GM10847 (cell line): Measurements from ENCODE around the gene NR2E3.

Experiments used
- POLR2A ChIP-seq: IDR thresholded peaks from 2 replicates; pipeline ENCODE4 v1.6.1; 2011; ENCODE audit not compliant: insufficient read length; ENCODE audit errors: extremely low read depth

Gene NR2E3

DNA sequence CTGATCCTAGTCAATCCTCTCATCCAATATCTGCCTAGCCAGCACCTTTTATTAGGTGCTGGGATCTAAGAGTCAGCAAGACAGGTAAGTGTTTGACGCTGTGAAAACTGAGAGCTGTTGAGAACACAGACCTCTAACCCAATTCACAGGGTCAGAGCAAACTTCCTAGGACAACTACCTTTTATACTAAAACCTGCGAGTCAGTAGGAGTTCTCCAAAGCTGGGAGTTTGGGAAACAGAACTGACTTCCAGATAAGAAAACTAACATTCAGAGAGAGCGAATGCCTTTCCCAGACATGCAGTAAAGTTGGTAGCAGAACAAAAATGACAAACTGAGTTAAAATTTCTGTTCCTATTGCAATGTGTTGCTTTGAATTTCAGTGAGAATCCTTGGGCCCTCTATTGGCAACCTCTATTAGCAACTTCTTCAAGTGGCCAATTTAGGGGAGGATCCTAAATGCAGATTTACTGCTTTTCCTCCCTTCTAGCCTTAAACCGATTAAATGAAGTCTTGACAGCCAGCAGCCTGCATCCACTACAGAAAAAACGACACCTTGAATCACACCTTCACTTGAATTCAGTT, 11.3 kb downstream of the NR2E3 start:
- no peak for TF ChIP-seq POLR2A

DNA sequence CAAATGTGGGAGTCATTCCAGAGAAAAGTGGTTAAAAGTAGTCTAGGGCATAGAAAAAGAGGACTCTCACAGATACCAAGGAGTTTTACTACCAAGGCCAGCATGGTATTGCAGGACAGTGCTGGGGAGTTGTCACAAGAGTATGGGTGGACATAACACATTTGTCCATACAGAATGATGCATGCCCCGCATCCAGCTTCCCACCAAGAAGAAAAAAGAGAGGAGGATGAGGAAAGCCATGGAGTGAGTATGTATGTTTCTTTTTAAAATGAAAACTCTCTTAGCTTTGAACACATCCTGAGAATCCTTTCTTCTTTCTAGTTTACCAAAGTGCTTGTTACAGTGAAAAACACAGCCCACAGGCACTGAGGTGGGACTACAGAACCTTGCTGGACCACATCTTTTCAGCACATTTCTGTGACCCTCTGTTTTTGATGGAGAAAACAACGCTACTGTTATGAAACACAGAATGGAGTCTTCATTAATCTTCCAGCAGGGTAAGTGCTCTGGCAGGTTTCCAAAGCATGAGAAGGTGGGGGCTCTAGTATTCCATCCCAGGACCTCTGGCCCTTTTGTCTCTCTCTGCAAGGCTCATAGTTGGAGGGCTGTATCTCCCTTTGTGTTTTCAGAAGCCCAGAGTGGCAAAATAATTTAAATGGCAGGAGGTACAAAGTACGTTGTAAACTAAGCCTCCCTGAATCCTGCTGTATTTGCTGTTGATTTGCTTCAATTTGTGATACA, 12.7 kb downstream of the NR2E3 start:
- no peak for TF ChIP-seq POLR2A

DNA sequence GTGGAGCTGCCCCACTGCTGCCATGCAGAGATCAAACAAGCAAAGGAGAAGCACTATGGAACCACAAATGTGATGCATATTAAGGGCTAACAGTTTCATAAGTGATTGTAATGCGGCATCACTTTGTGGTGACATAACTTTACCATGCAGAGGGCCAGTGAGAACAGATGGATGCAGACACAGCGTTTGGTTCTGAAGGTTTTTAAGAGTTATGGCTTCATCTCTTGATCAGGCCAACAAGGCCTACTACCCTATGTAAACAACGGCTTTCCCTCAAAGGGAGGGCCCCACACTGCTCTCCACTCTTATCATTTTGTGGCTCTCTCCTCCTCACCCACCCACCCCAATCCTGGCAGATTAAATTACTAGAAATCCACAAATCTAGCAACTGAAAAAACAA, 13.4 kb downstream of the NR2E3 start:
- no peak for TF ChIP-seq POLR2A

DNA sequence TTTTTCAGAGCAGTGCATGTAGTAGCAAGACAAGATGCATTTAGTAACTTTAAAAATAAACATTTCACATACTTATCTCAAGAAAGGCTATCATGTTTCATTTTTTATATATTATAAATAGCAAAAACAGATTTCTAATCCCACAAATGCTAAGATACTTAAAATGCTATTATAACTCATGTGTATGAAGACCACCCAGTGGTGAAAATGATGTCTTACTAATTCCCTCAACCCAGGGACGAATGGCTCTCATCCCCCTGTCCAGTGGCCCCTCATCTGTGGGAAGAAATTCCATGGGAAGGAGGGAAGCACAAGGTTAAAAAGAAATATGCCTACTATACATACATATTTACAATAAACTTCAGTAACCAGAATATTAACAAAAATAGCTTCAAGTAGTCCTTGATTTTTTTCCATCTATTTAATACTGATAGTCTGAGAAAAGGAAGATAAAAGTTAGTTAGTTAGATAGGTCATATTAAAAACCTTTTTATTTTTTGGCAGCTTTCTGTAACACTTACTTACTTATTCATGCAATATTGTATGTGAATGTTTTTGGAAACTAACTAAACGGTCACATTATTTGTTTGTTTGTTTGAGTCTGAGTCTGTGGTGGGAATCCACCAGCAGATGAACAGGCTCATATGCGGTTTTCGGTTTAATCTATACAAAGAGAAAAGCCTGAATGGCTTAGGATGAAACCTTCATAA, 14.8 kb downstream of the NR2E3 start:
- no peak for TF ChIP-seq POLR2A

DNA sequence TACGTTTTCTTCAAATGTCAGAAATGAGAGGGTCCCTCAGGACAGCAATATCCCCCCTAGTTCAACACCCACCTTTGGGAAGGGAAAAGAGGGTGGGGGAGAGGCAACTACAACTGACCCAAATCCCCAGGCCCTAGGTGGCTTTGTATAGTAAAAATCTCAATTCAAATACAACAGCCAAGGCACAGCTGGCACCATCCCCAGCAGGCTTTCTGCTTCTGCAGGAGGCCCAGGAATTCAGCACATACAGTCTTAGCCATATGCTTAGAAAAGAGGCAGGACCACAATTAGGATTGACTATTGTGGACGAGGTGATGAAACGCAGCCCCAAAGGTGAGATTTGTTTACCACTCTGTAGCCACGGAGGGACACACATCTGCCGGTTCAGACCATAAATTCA, 15.8 kb downstream of the NR2E3 start:
- TF ChIP-seq POLR2A: no peak

DNA sequence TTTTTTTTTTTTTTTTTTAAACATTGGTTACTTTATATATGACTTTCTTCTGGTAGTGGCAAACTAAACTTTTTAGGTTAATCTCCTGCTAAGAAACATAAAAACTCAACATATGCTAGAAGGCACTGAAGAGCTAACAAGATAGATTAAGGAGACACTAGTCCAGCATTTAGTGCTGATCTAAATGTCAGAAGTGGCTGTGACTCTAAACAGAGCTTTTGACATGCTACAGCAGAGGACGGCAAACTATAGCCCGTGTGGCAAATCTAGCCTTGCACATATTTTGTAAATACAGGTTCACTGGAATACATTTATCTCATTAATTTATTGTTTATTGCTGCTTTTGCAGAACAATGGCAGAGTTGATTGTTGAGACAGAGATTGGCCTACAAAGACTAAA, 20.6 kb downstream of the NR2E3 start:
- no peak for TF ChIP-seq POLR2A

DNA sequence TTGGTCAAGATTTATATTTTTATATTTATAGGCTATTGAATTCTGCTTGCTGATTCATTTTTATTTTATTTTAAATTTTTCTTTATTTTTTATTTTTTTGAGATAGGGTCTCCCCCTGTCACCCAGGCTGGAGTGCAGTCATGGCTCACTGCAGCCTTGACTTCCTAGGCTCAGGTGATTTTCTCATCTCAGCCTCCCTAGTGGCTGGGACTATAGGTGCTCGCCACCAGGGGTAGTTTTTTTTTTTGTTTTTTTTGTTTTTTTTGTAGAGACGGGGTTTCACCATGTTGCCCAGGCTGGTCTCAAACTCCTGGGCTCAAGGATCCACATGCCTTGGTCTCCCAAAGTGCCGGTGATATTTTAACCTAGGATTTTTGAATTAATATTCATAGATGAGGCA, 31.2 kb downstream of the NR2E3 start:
- TF ChIP-seq POLR2A: no peak

DNA sequence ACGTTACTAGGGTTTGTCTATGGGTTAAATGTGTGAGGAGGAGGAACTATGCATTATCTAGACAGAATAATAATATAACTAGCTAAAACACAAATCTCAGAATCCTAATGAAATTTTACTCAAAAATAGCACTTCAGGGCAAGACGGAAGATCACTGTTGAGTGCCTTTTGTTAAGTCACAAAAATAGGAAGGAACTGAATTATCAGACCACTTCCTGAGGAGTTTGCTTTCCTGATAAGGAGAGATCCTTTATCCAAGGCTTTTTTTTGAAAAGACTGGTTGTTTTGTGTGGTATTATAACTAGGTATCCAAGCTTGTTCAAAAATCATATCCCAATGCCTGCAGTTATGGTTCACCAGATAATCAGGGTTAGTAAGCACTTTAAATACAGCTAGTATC, 34.6 kb downstream of the NR2E3 start:
- TF ChIP-seq POLR2A: no peak

DNA sequence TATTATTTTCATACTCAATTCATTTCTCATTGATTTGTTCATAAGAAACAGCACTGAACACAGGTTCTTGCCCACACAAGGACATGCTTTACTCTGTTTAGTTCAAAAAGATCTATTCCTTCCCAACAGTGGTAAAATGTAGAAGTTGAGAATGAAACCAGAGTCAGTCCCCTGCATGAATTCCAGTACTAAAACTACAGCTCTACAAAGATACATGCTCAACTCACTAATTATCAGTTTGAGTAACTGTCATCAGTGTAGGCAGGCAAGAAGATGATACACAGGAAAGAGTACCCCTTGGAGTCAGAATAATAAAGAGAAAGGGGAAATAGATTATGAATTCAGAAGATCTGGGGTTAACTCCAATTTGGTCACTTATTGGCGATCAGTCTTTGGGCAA, 43.2 kb downstream of the NR2E3 start:
- no peak for TF ChIP-seq POLR2A
